Breast epithelium (tissue), 3 donors: Measurements from ENCODE around the gene WDPCP.

Source experiments
- POLR2AphosphoS5 ChIP-seq, 3 donors: sonication (generic); formaldehyde crosslinking; IDR thresholded peaks; one replicate each; pipeline ENCODE4 v1.6.1; 2017; ENCODE audit warnings: antibody characterized with exemption in 3 of 3
- TF ChIP-seq, protein P1 (sequence below), 3 donors: fragments of 450-650 bp; IDR thresholded peaks; one replicate each; pipeline ENCODE4 v1.5.1; 2016 to 2017; ENCODE audit warnings: antibody characterized with exemption in 3 of 3, mild to moderate bottlenecking in 3 of 3, moderate library complexity in 3 of 3

GRCh38 chr2:63440612-63441011 is 147.7 kb downstream of the WDPCP start:
- TF ChIP-seq, protein P1, sequence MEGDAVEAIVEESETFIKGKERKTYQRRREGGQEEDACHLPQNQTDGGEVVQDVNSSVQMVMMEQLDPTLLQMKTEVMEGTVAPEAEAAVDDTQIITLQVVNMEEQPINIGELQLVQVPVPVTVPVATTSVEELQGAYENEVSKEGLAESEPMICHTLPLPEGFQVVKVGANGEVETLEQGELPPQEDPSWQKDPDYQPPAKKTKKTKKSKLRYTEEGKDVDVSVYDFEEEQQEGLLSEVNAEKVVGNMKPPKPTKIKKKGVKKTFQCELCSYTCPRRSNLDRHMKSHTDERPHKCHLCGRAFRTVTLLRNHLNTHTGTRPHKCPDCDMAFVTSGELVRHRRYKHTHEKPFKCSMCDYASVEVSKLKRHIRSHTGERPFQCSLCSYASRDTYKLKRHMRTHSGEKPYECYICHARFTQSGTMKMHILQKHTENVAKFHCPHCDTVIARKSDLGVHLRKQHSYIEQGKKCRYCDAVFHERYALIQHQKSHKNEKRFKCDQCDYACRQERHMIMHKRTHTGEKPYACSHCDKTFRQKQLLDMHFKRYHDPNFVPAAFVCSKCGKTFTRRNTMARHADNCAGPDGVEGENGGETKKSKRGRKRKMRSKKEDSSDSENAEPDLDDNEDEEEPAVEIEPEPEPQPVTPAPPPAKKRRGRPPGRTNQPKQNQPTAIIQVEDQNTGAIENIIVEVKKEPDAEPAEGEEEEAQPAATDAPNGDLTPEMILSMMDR (IDR thresholded peaks at IDR 0.05) = no peak
- TF ChIP-seq POLR2AphosphoS5 (IDR thresholded peaks at IDR 0.05) = no peak
